ENCODE data around the gene SLC4A4. TPM values are rescaled to one million over a fixed set of nuclear protein-coding genes. Genes with fewer than 3 reads are reported as not detected.

Gene SLC4A4
- total and polyA plus RNA-seq, 8 donors = 84.1 to 400 (median 243) TPM

GRCh38 chr4:71468116-71468710 lies 129.4 kb downstream of the SLC4A4 start:
- Histone ChIP-seq H3K36me3 (peaks cover 0 to 5% (median 0%) of the 10 kb centered on the region in 3 donors), H3K9me3 (no peaks in the 10 kb centered on the region), H3K27me3 (no peaks in the 10 kb centered on the region), H3K4me3 (no peak overlapping the region), H3K4me1 (no peaks in the 10 kb centered on the region), H3K27ac (no peak overlapping the region)
- 76 to 81% methylated on average over 2 of the region's 2 CpGs for WGBS, 2 donors
- intact Hi-C loops (cut with DNase I) = no loop called here
- ATAC-seq = no peak
- no peak for TF ChIP-seq CTCF (IDR thresholded peaks at IDR 0.05)
- DNase-seq = no peak
- FAIRE-seq = no peak

- no peaks in the 10 kb centered on the region for H3K4me1 ChIP-seq
- H3K4me3 ChIP-seq = no peak overlapping the region
- intact Hi-C loops (cut with DNase I) = no loop called here
- DNase-seq (no peak), ATAC-seq (no peak), FAIRE-seq (no peak)
- peaks cover 0 to 5% (median 0%) of the 10 kb centered on the region in 3 donors for H3K36me3 ChIP-seq
- no peaks in the 10 kb centered on the region for H3K9me3 ChIP-seq
- H3K27ac ChIP-seq = no peak overlapping the region
- H3K27me3 ChIP-seq = no peaks in the 10 kb centered on the region
- TF ChIP-seq CTCF (IDR thresholded peaks at IDR 0.05) = no peak
Measured at GRCh38 chr4:71469541-71469940, 130.7 kb downstream of the SLC4A4 start.

- ATAC-seq (no peak), FAIRE-seq (no peak)
Measured at GRCh38 chr4:71470524-71470923, 131.7 kb downstream of the SLC4A4 start.

GRCh38 chr4:71472946-71473345 lies 134.1 kb downstream of the SLC4A4 start:
- Histone ChIP-seq H3K27ac (no peak overlapping the region), H3K9me3 (no peaks in the 10 kb centered on the region), H3K4me1 (no peaks in the 10 kb centered on the region), H3K27me3 (no peaks in the 10 kb centered on the region), H3K36me3 (peaks cover 0 to 5% (median 0%) of the 10 kb centered on the region in 3 donors), H3K4me3 (no peak overlapping the region)
- WGBS, 2 donors = 95 to 96% methylated on average over 2 of the region's 2 CpGs
- DNase-seq (no peak), ATAC-seq (no peak), FAIRE-seq (no peak)
- intact Hi-C loops (cut with DNase I) = no loop called here
- TF ChIP-seq CTCF (IDR thresholded peaks at IDR 0.05) = no peak

More at GRCh38 chr4:71470524-71470923, 131.7 kb downstream of the SLC4A4 start:
- no peak overlapping the region for H3K27ac ChIP-seq
- no peaks in the 10 kb centered on the region for H3K4me1 ChIP-seq
- H3K36me3 ChIP-seq = peaks cover 0 to 5% (median 0%) of the 10 kb centered on the region in 3 donors
- intact Hi-C loops (cut with DNase I) = no loop called here
- no peaks in the 10 kb centered on the region for H3K27me3 ChIP-seq
- no peaks in the 10 kb centered on the region for H3K9me3 ChIP-seq
- no peak overlapping the region for H3K4me3 ChIP-seq
- DNase-seq = no peak
- TF ChIP-seq CTCF (IDR thresholded peaks at IDR 0.05) = no peak

GRCh38 chr4:71473541-71474240 lies 134.9 kb downstream of the SLC4A4 start:
- ATAC-seq (no peak), FAIRE-seq (no peak), DNase-seq (no peak)
- WGBS, 2 donors = 56 to 72% methylated on average over 4 of the region's 4 CpGs
- Histone ChIP-seq H3K27ac (no peak overlapping the region), H3K27me3 (no peaks in the 10 kb centered on the region), H3K4me1 (no peaks in the 10 kb centered on the region), H3K36me3 (peaks cover 0 to 5% (median 0%) of the 10 kb centered on the region in 3 donors), H3K4me3 (no peak overlapping the region), H3K9me3 (no peaks in the 10 kb centered on the region)
- no peak for TF ChIP-seq CTCF (IDR thresholded peaks at IDR 0.05)
- intact Hi-C loops (cut with DNase I) = no loop called here
